Measurements from ENCODE around the gene MCCC2.
"Not testable (repeated sequence)": the region's sequence is repeated elsewhere in the genome, so short reads cannot be mapped to it uniquely, and the experiment has no call there.

MCCC2 gene

DNA sequence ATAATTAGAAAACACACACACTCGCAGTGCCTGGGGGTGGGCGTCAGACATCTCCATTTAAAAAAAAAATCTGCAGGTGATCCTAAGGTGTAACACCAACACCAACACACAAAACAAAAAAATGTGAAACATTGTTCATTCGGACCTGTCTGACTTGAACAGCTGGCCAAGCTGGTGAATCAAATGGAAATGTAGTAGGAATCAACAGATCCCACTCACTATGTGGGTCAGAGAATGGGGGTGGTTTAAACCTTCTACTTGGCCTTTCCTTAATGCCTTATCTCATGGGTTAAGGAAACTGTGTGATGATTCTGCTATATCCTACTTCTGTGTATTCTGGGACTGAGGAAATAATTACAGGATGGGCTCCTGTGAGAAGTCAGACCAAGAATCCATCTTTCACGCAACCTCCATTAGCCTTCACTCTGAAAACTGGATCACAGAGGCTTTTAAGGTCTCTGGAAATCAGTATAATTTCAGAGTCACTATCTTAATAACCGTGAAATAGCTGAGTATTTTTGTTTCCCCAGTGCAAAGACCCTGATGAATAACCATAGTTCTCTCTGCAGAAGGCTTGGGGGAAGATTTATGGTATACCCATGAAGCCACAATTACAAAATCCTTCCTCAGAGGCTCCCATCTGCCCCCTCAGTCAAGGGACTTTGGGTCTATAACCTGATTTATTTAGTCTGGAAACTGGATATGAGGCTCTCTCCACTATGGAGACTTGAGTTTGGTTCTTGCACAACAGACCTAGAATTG, 17.2 kb upstream of the MCCC2 start:
- DNase-seq (ENCODE audit: low read depth), result no peak
- TF ChIP-seq, protein P1, sequence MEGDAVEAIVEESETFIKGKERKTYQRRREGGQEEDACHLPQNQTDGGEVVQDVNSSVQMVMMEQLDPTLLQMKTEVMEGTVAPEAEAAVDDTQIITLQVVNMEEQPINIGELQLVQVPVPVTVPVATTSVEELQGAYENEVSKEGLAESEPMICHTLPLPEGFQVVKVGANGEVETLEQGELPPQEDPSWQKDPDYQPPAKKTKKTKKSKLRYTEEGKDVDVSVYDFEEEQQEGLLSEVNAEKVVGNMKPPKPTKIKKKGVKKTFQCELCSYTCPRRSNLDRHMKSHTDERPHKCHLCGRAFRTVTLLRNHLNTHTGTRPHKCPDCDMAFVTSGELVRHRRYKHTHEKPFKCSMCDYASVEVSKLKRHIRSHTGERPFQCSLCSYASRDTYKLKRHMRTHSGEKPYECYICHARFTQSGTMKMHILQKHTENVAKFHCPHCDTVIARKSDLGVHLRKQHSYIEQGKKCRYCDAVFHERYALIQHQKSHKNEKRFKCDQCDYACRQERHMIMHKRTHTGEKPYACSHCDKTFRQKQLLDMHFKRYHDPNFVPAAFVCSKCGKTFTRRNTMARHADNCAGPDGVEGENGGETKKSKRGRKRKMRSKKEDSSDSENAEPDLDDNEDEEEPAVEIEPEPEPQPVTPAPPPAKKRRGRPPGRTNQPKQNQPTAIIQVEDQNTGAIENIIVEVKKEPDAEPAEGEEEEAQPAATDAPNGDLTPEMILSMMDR (IDR thresholded peaks at IDR 0.05; ENCODE audit: low read depth, low read length), result no peak
- TF ChIP-seq MAX (IDR thresholded peaks at IDR 0.05; ENCODE audit: low read depth, low read length) (no peak), POLR2A (IDR thresholded peaks at IDR 0.05; ENCODE audit: extremely low read depth, insufficient read length) (no peak), MYC (IDR thresholded peaks at IDR 0.05; ENCODE audit: low read depth, low read length) (no peak)
- no peak overlapping the region for H3K4me3 ChIP-seq (ENCODE audit: low read depth, low read length)

DNA sequence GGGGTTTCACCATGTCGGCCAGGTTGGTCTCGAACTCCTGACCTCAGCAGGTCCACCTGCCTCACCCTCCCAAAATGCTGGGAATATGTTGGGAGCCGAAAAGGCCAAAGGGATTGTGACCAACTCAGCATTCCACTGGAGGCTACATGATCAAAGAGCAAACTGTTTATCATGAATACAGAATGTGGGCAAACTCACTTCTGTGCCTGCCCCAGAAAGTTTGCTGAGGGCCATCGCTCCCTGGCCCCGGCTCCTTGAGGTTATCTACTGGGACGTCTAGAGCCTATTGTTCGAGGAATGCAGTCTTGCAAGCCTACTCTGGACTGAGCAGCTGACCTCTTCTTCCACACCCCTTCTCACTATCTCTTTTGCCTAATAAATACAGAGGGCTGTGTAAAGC, 15.3 kb upstream of the MCCC2 start:
- not testable (repeated sequence) for H3K4me3 ChIP-seq (ENCODE audit: low read depth, low read length)

GRCh38 chr5:71573591-71573990, 13.5 kb upstream of the MCCC2 start:
- TF ChIP-seq MYC (IDR thresholded peaks at IDR 0.05; ENCODE audit: low read depth, low read length) (no peak), MAX (IDR thresholded peaks at IDR 0.05; ENCODE audit: low read depth, low read length) (no peak), POLR2A (IDR thresholded peaks at IDR 0.05; ENCODE audit: extremely low read depth, insufficient read length) (no peak)
- TF ChIP-seq, protein P1 (IDR thresholded peaks at IDR 0.05; ENCODE audit: low read depth, low read length), result no peak
- no peak overlapping the region for H3K4me3 ChIP-seq (ENCODE audit: low read depth, low read length)
- DNase-seq (ENCODE audit: low read depth), result no peak

More for the DNA sequence above, 15.3 kb upstream of the MCCC2 start:
- DNase-seq (ENCODE audit: low read depth), result not testable (repeated sequence)

DNA sequence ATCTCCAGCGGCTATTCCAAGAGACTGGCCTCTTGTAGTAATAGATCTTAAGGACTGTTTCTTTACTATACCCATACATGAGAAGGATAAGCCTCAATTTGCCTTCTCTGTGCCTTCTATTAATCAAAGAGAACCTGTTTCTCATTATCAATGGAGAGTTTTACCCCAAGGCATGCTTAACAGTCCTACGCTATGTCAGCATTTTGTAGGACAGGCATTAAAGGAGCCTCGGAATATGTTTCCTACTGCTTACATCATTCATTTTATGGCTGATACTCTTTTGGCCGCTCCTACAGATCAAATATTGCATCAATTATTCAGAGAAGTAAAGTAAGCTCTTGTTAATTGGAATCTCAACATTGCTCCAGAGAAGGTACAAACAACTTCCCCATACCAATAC, 11.6 kb upstream of the MCCC2 start:
- not testable (repeated sequence) for H3K4me3 ChIP-seq (ENCODE audit: low read depth, low read length)

GRCh38 chr5:71576241-71576640, 10.9 kb upstream of the MCCC2 start:
- no peak overlapping the region for H3K4me3 ChIP-seq (ENCODE audit: low read depth, low read length)
- no peak for DNase-seq (ENCODE audit: low read depth)
- TF ChIP-seq, protein P1 (IDR thresholded peaks at IDR 0.05; ENCODE audit: low read depth, low read length), result no peak
- TF ChIP-seq POLR2A (IDR thresholded peaks at IDR 0.05; ENCODE audit: extremely low read depth, insufficient read length) (no peak), MYC (IDR thresholded peaks at IDR 0.05; ENCODE audit: low read depth, low read length) (no peak), MAX (IDR thresholded peaks at IDR 0.05; ENCODE audit: low read depth, low read length) (no peak)

More for the DNA sequence above, 11.6 kb upstream of the MCCC2 start:
- DNase-seq (ENCODE audit: low read depth), result not testable (repeated sequence)

- H3K4me3 ChIP-seq (ENCODE audit: low read depth, low read length); DNase-seq (ENCODE audit: low read depth): not testable (repeated sequence)
Measured at GRCh38 chr5:71577839-71578238, 9.3 kb upstream of the MCCC2 start.

DNA sequence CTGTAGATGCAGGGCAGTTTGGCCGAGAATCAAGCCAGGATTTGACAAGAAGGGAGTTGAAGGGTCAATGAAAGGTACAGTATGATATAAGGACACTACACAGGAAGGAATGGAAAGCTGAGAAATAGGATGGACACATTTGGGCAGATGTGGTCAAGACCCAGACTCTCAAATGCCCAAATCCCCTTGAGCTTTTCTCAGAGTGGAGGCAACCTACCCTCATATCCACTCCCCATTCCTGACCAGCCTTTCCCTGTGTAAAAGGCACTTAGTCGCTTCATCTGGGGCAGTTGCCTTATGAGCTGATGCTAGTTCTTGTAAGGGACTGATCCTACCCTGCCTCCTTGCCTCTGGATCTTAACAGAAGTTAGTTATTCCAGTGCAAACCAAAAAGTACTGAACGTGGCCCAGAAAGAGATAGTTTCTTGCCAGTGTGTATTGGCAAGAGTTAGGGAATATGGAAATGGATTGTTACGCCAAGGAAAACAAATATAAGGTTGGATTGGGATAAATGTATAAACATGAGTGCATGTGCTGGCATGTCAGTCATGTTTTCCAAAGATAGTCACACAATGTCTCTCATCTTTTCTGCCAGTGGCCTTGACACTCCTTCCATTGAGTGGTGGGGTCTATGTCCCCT, 4.1 kb upstream of the MCCC2 start:
- no peak overlapping the region for H3K4me3 ChIP-seq (ENCODE audit: low read depth, low read length)
- DNase-seq (ENCODE audit: low read depth), result no peak
- TF ChIP-seq, protein P1 (IDR thresholded peaks at IDR 0.05; ENCODE audit: low read depth, low read length), result no peak
- TF ChIP-seq MYC (IDR thresholded peaks at IDR 0.05; ENCODE audit: low read depth, low read length), result no peak
